ENCODE results near the gene PARP1. TPM values are rescaled to one million over a fixed set of nuclear protein-coding genes. Genes with fewer than 3 reads are reported as not detected.

Gene PARP1
- total and polyA plus RNA-seq, 4 donors = 39.2 to 108 (median 60.3) TPM

DNA sequence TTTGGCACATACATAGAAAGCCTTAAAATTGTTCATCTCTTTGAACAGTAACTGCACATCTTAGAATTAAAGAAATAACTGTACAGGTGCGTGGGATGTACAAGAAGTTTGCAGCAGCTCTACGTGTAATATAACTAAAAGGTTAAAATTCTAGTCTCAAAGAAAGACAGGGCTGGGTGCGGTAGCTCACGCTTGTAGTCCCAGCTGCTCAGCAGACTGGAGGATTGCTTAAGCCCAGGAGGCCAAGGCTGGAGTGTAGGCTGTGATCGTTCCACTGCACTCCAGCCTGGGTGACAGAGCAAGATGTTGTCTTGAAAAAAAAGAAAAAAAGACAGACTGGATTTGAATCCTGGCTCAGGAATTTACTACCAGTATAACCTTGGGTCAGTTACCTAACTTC, 13.4 kb downstream of the PARP1 start:
- 86% methylated on average over 5 of the region's 5 CpGs for WGBS
- peaks cover 7 to 29% (median 15%) of the 10 kb centered on the region in 4 donors for H3K36me3 ChIP-seq (ENCODE audit: control insufficient read depth in 4 of 4, insufficient read depth in 3 of 4, low read depth in 1 of 4, low read length in 3 of 4)

DNA sequence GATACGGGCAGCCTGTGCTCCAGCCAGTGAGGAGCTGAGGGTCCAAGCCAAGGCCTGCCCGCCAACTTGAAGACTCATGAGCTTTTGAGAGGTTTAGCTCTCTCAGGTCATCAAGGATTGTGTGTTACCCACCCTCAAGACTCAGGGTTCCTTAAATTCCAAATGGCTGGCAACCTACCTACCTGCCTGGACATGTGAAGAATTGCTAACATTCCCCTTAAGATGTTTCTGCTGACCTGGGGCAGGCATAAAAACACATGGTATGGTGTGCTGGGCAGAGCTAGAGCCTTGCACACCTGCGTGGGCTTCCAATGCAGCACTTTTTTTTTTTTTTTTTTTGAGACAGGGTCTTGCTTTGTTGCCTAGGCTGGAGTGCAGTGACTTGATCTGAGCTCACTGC, 17.2 kb downstream of the PARP1 start:
- Histone ChIP-seq H3K9me3 (ENCODE audit: control insufficient read depth in 4 of 4, low read length in 3 of 4) (no peaks in the 10 kb centered on the region), H3K9ac (ENCODE audit: low read depth in 1 of 2, low read length in 2 of 2) (no peak overlapping the region), H3K27me3 (ENCODE audit: control insufficient read depth in 4 of 4, insufficient read depth in 4 of 4, low read length in 3 of 4) (no peaks in the 10 kb centered on the region), H3K4me1 (ENCODE audit: control insufficient read depth in 4 of 4, insufficient read depth in 4 of 4, low read length in 3 of 4) (peaks cover 3 to 6% (median 5%) of the 10 kb centered on the region in 4 donors), H3K36me3 (ENCODE audit: control insufficient read depth in 4 of 4, insufficient read depth in 3 of 4, low read depth in 1 of 4, low read length in 3 of 4) (peaks cover 21 to 59% (median 38%) of the 10 kb centered on the region in 4 donors), H3K27ac (ENCODE audit: low read depth in 1 of 2, low read length in 2 of 2) (no peak overlapping the region), H3K4me3 (ENCODE audit: low read depth in 1 of 3, low read length in 3 of 3) (no peak overlapping the region)
- TF ChIP-seq FOXA2 (IDR thresholded peaks at IDR 0.05) (no peak), YY1 (IDR thresholded peaks at IDR 0.05) (no peak), RAD21 (IDR thresholded peaks at IDR 0.05) (no peak), RXRA (IDR thresholded peaks at IDR 0.05) (no peak), NR2F2 (IDR thresholded peaks at IDR 0.05) (no peak), GABPA (IDR thresholded peaks at IDR 0.05 in 1 of 2, conservative IDR thresholded peaks at IDR 0.05 in 1 of 2) (no peak), FOXA1 (IDR thresholded peaks at IDR 0.05) (no peak), SP1 (IDR thresholded peaks at IDR 0.05) (no peak), TAF1 (conservative IDR thresholded peaks at IDR 0.05) (no peak), HNF4A (conservative IDR thresholded peaks at IDR 0.05) (no peak), EGR1 (IDR thresholded peaks at IDR 0.05; ENCODE audit: low read depth in 2 of 2) (no peak)
- TF ChIP-seq, protein P1, sequence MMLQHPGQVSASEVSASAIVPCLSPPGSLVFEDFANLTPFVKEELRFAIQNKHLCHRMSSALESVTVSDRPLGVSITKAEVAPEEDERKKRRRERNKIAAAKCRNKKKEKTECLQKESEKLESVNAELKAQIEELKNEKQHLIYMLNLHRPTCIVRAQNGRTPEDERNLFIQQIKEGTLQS (IDR thresholded peaks at IDR 0.05) = no peak
- TF ChIP-seq, protein P2, sequence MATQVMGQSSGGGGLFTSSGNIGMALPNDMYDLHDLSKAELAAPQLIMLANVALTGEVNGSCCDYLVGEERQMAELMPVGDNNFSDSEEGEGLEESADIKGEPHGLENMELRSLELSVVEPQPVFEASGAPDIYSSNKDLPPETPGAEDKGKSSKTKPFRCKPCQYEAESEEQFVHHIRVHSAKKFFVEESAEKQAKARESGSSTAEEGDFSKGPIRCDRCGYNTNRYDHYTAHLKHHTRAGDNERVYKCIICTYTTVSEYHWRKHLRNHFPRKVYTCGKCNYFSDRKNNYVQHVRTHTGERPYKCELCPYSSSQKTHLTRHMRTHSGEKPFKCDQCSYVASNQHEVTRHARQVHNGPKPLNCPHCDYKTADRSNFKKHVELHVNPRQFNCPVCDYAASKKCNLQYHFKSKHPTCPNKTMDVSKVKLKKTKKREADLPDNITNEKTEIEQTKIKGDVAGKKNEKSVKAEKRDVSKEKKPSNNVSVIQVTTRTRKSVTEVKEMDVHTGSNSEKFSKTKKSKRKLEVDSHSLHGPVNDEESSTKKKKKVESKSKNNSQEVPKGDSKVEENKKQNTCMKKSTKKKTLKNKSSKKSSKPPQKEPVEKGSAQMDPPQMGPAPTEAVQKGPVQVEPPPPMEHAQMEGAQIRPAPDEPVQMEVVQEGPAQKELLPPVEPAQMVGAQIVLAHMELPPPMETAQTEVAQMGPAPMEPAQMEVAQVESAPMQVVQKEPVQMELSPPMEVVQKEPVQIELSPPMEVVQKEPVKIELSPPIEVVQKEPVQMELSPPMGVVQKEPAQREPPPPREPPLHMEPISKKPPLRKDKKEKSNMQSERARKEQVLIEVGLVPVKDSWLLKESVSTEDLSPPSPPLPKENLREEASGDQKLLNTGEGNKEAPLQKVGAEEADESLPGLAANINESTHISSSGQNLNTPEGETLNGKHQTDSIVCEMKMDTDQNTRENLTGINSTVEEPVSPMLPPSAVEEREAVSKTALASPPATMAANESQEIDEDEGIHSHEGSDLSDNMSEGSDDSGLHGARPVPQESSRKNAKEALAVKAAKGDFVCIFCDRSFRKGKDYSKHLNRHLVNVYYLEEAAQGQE (IDR thresholded peaks at IDR 0.05) = no peak
- TF ChIP-seq, protein P3, sequence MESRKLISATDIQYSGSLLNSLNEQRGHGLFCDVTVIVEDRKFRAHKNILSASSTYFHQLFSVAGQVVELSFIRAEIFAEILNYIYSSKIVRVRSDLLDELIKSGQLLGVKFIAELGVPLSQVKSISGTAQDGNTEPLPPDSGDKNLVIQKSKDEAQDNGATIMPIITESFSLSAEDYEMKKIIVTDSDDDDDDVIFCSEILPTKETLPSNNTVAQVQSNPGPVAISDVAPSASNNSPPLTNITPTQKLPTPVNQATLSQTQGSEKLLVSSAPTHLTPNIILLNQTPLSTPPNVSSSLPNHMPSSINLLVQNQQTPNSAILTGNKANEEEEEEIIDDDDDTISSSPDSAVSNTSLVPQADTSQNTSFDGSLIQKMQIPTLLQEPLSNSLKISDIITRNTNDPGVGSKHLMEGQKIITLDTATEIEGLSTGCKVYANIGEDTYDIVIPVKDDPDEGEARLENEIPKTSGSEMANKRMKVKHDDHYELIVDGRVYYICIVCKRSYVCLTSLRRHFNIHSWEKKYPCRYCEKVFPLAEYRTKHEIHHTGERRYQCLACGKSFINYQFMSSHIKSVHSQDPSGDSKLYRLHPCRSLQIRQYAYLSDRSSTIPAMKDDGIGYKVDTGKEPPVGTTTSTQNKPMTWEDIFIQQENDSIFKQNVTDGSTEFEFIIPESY (IDR thresholded peaks at IDR 0.05) = no peak
- WGBS = 97% methylated on average over 3 of the region's 3 CpGs
- no peak for DNase-seq (ENCODE audit: low spot score)

More for the DNA sequence above, 13.4 kb downstream of the PARP1 start:
- no peak for DNase-seq (ENCODE audit: low spot score)
- no peak overlapping the region for H3K27ac ChIP-seq (ENCODE audit: low read depth in 1 of 2, low read length in 2 of 2)
- no peak overlapping the region for H3K4me3 ChIP-seq (ENCODE audit: low read depth in 1 of 3, low read length in 3 of 3)
- H3K27me3 ChIP-seq (ENCODE audit: control insufficient read depth in 4 of 4, insufficient read depth in 4 of 4, low read length in 3 of 4) = no peaks in the 10 kb centered on the region
- H3K9ac ChIP-seq (ENCODE audit: low read depth in 1 of 2, low read length in 2 of 2) = no peak overlapping the region
- peaks cover 3 to 23% (median 18%) of the 10 kb centered on the region in 4 donors for H3K4me1 ChIP-seq (ENCODE audit: control insufficient read depth in 4 of 4, insufficient read depth in 4 of 4, low read length in 3 of 4)
- no peaks in the 10 kb centered on the region for H3K9me3 ChIP-seq (ENCODE audit: control insufficient read depth in 4 of 4, low read length in 3 of 4)
- TF ChIP-seq, protein P4, sequence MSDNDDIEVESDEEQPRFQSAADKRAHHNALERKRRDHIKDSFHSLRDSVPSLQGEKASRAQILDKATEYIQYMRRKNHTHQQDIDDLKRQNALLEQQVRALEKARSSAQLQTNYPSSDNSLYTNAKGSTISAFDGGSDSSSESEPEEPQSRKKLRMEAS (IDR thresholded peaks at IDR 0.05) = no peak
- TF ChIP-seq NR2F2 (IDR thresholded peaks at IDR 0.05) = no peak
- no peak for TF ChIP-seq TAF1 (conservative IDR thresholded peaks at IDR 0.05)
- TF ChIP-seq HNF4G (IDR thresholded peaks at IDR 0.05) = no peak
- TF ChIP-seq FOXA1 (IDR thresholded peaks at IDR 0.05) = no peak
- TF ChIP-seq, protein P5, sequence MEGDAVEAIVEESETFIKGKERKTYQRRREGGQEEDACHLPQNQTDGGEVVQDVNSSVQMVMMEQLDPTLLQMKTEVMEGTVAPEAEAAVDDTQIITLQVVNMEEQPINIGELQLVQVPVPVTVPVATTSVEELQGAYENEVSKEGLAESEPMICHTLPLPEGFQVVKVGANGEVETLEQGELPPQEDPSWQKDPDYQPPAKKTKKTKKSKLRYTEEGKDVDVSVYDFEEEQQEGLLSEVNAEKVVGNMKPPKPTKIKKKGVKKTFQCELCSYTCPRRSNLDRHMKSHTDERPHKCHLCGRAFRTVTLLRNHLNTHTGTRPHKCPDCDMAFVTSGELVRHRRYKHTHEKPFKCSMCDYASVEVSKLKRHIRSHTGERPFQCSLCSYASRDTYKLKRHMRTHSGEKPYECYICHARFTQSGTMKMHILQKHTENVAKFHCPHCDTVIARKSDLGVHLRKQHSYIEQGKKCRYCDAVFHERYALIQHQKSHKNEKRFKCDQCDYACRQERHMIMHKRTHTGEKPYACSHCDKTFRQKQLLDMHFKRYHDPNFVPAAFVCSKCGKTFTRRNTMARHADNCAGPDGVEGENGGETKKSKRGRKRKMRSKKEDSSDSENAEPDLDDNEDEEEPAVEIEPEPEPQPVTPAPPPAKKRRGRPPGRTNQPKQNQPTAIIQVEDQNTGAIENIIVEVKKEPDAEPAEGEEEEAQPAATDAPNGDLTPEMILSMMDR (IDR thresholded peaks at IDR 0.05; ENCODE audit: low read depth, low read length, missing input control) = no peak
- TF ChIP-seq RXRA (IDR thresholded peaks at IDR 0.05) = no peak

Data from liver (tissue), 9 donors.